Measurements from ENCODE around the gene ZNF419. TPM values are rescaled to one million over a fixed set of nuclear protein-coding genes. Genes with fewer than 3 reads are reported as not detected.
"Not testable (repeated sequence)": the region's sequence is repeated elsewhere in the genome, so short reads cannot be mapped to it uniquely, and the experiment has no call there.

The ZNF419 gene
- 10 to 100 TPM; 11.6 to 13.1 TPM for total RNA-seq

DNA sequence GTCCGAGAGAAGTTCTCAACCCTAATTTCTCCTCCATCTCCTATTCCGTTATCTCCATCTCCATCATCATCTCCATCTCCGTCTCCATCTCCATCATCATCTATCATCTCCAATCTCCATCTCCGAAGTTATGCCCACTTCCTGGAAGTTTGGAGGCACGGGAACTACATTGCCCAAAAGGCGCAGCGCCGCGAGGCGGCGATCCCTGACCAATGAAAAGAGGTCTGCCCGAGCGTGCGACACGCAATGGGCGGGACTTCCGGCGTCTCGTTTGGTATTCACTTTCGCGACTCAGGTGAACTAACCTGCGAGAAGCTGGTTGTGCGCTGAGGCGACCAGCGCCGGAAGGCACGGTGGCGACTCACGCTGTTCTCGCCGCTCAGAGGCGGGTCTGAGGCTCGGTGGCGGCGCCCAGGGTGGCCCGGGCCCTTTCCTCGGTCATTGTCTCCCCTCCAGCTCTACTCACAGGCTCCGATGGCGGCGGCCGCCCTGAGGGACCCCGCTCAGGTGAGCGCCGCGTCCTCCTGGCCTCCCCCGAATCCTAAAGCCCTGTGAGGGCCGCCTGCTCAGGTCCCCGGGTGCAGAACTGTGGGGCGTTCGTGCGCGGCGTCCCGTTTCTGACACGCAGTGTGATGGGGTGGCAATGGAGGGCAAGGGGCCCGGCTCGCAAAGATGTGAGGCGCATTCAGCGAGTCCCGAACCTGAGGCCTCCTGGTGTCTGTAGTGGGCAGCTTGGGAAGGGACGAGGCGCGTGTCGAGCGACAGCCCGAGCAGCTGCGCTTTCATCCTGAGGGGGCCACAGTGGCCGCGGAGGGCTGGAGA is at the start of gene ZNF419:
ZNF419 (plus strand) TSS at position 274 of the 822 bp plus-strand sequence; CDS start at position 475, 201 bp downstream.
- ATAC-seq (ENCODE audit: insufficient number of reproducible peaks, low FRiP score, low read depth), result peak; percentile 83
- peak within 1 kb of the TSS; percentile 89 for H3K4me3 ChIP-seq
- H3K36me3 ChIP-seq, result peaks cover 25% of the 10 kb centered on the region
- peak within 1 kb of the TSS in 1 of 2 donors; percentile 37 for H3K27ac ChIP-seq
- peak; percentile 54 for DNase-seq (ENCODE audit: low spot score)
- not testable (repeated sequence) for H3K27me3 ChIP-seq (replicated peaks; ENCODE audit: insufficient read depth); H3K9me3 ChIP-seq; H3K4me1 ChIP-seq (ENCODE audit: control insufficient read depth in 1 of 2, low read depth in 2 of 2)

DNA sequence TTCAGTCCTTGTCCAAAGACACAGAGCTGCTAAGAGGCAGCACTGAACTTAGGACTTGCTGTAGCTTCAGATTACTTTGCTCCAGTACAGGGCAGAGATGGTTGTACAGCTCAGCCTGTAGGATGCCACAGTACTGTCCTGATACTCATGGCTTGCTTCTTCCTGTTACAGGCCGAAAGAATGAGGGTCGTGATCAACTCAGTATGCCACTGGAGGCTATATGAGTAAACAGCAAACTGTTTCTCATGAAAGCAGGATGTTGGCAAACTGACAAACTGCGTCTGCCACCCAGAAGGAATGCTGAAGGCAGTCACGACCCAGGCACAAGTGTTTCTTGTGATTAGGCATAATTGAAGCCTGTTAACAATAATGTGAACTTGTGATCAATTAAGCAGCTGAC is 49.6 kb upstream of the ZNF419 start:
- no peak overlapping the region for H3K4me3 ChIP-seq
- H3K27me3 ChIP-seq (replicated peaks; ENCODE audit: insufficient read depth), result no peaks in the 10 kb centered on the region
- ATAC-seq (ENCODE audit: insufficient number of reproducible peaks, low FRiP score, low read depth) (no peak), DNase-seq (ENCODE audit: low spot score) (no peak)
- TF ChIP-seq, protein P1, sequence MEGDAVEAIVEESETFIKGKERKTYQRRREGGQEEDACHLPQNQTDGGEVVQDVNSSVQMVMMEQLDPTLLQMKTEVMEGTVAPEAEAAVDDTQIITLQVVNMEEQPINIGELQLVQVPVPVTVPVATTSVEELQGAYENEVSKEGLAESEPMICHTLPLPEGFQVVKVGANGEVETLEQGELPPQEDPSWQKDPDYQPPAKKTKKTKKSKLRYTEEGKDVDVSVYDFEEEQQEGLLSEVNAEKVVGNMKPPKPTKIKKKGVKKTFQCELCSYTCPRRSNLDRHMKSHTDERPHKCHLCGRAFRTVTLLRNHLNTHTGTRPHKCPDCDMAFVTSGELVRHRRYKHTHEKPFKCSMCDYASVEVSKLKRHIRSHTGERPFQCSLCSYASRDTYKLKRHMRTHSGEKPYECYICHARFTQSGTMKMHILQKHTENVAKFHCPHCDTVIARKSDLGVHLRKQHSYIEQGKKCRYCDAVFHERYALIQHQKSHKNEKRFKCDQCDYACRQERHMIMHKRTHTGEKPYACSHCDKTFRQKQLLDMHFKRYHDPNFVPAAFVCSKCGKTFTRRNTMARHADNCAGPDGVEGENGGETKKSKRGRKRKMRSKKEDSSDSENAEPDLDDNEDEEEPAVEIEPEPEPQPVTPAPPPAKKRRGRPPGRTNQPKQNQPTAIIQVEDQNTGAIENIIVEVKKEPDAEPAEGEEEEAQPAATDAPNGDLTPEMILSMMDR (IDR thresholded peaks at IDR 0.05), result no peak
- peaks cover 27% of the 10 kb centered on the region for H3K9me3 ChIP-seq
- peaks cover 11% of the 10 kb centered on the region for H3K36me3 ChIP-seq
- peaks cover 15 to 20% of the 10 kb centered on the region in 2 donors for H3K4me1 ChIP-seq (ENCODE audit: control insufficient read depth in 1 of 2, low read depth in 2 of 2)
- no peak overlapping the region for H3K27ac ChIP-seq

DNA sequence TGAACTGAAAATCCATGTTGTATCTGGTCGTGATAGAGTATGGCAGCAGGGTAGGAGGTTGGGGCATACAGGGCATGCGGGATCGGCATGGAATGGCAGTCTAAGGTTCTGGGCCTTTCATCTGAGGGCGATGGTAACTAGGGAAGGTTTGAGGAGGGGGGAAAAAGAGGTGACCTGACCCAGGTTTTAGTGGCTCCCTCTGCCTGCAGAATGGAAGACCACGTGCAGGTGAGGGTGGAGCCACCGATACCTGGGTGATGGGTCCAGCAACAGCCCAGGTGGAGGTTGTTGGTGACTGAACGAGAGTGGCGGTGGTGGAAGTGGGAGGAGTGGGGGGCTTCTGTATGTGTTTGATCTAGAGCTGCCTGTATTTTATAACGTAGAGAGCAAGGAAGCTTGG is 48.6 kb upstream of the ZNF419 start:
- H3K27ac ChIP-seq, result no peak overlapping the region
- no peaks in the 10 kb centered on the region for H3K27me3 ChIP-seq (replicated peaks; ENCODE audit: insufficient read depth)
- TF ChIP-seq, protein P1 (IDR thresholded peaks at IDR 0.05), result no peak
- ATAC-seq (ENCODE audit: insufficient number of reproducible peaks, low FRiP score, low read depth), result no peak
- DNase-seq (ENCODE audit: low spot score), result no peak
- H3K9me3 ChIP-seq, result peaks cover 31% of the 10 kb centered on the region
- no peak overlapping the region for H3K4me3 ChIP-seq
- H3K4me1 ChIP-seq (ENCODE audit: control insufficient read depth in 1 of 2, low read depth in 2 of 2), result peaks cover 15 to 20% of the 10 kb centered on the region in 2 donors
- peaks cover 13% of the 10 kb centered on the region for H3K36me3 ChIP-seq

DNA sequence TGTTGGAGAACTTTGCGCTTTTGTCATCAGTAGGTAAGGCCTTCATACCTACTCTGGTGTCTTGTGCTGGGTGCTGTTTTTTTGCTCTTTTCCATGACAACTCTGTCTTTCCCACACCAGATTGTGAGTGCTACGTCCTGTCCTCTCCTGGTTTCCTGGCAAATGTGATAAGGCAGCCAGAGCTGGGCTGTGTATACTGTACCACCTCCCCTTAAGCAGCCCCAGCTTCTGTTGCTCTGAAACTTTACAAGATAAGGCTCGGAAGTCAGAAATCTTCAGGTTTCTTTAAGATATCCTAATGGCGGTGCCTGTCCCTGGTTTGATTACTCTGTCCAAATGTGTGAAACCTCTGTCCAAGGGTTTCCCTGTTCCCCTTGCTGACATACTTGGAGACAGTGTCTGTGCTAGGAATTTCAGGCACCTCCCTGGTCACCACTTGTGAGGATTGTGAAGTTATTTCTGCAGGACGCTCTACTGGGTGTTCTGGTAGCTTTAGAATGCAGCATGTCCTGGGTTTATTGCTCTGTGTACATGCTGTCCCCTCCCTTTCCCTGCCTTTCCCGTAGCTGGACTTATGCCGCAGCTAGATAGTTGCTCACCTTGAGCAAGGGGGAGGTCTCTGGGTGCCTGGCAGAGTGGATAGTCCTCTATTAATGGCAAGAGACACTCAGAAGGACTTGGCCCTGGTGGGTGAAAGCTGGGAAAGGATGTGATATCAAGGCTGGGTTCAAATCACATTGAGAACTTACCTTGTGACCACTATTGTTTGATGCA is 45.4 kb upstream of the ZNF419 start:
- Histone ChIP-seq H3K9me3 (peaks cover 58% of the 10 kb centered on the region), H3K4me1 (ENCODE audit: control insufficient read depth in 1 of 2, low read depth in 2 of 2) (no peaks in the 10 kb centered on the region)

DNA sequence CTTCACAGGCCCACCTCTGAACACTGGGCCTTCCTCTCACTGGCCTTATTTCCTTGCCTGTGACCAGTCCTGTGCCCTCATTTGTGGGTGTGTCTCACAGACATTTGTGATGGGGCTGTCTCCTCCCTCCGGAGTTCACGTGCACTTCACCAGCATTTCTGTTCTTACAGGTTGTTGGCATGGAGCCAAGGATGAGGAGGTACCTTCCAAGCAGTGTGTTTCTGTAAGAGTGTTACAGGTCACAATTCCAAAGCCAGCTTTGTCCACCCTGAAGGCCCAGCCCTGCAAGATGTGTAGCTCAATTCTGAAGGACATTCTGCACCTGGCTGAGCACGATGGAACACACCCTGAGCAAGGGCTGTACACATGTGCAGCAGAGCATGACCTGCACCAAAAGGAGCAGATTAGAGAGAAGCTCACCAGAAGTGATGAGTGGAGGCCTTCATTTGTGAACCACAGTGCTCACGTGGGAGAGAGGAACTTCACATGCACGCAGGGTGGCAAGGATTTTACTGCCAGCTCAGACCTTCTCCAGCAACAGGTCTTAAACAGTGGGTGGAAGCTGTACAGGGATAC is 44.3 kb upstream of the ZNF419 start:
- peaks cover 62% of the 10 kb centered on the region for H3K9me3 ChIP-seq
- no peaks in the 10 kb centered on the region for H3K4me1 ChIP-seq (ENCODE audit: control insufficient read depth in 1 of 2, low read depth in 2 of 2)
- TF ChIP-seq, protein P1 (IDR thresholded peaks at IDR 0.05), result no peak
- H3K4me3 ChIP-seq, result no peak overlapping the region
- H3K36me3 ChIP-seq, result peaks cover 16% of the 10 kb centered on the region
- DNase-seq (ENCODE audit: low spot score) (no peak), ATAC-seq (ENCODE audit: insufficient number of reproducible peaks, low FRiP score, low read depth) (no peak)
- H3K27ac ChIP-seq, result no peak overlapping the region
- no peaks in the 10 kb centered on the region for H3K27me3 ChIP-seq (replicated peaks; ENCODE audit: insufficient read depth)

More for the DNA sequence above, 45.4 kb upstream of the ZNF419 start:
- ATAC-seq (ENCODE audit: insufficient number of reproducible peaks, low FRiP score, low read depth) (no peak), DNase-seq (ENCODE audit: low spot score) (no peak)
- H3K4me3 ChIP-seq, result no peak overlapping the region
- no peaks in the 10 kb centered on the region for H3K27me3 ChIP-seq (replicated peaks; ENCODE audit: insufficient read depth)
- peaks cover 22% of the 10 kb centered on the region for H3K36me3 ChIP-seq
- TF ChIP-seq, protein P1 (IDR thresholded peaks at IDR 0.05), result no peak
- no peak overlapping the region for H3K27ac ChIP-seq

Data from thoracic aorta (tissue), 2 donors.